ENCODE measurements around the gene FBXW11. TPM values are rescaled to one million over a fixed set of nuclear protein-coding genes. Genes with fewer than 3 reads are reported as not detected.

FBXW11 gene
- total and polyA plus RNA-seq, 8 donors, result 47.6 to 56.9 (median 54.4) TPM

DNA sequence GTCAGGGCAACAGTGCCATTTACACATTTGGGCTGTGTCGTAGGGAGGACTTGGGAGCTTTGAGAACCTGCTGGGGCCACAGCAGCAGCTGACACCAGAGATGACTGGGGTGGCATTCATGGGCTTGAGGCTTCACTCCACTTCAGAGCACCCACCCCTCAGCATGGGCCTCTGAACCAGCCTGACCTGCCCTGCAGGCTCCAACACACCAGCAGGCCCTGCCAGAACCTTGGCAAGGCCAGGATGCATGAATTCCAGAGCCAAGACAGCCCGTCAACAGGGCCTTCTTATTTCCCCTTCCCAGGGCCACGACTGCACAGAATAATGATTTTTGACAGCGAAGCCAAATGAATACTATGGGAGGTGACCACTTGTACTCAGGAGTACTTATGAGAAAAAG, 143.8 kb downstream of the FBXW11 start:
- intact Hi-C loops (cut with DNase I), result no loop called here
- peaks cover 0 to 15% of the 10 kb centered on the region in 2 donors for H3K4me1 ChIP-seq

DNA sequence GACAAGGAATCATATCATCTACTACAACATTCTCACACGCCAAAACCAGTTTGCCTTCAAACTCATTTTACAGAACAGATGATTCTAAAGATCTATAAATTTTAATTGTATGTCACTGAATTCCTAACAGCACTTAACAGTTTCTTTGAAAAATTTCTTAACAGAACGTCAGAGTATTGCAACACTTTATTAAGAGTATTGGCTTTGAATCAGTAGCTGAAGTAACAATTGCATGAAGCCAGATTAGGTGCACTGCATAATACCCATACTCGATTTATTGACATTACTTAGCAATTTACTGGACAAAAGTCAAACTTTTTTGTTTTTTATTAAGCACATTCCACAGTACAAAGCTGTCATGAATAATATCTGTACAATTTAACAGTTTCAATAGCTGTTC, 145.1 kb downstream of the FBXW11 start:
- intact Hi-C loops (cut with DNase I), result no loop called here
- TF ChIP-seq, protein P1, sequence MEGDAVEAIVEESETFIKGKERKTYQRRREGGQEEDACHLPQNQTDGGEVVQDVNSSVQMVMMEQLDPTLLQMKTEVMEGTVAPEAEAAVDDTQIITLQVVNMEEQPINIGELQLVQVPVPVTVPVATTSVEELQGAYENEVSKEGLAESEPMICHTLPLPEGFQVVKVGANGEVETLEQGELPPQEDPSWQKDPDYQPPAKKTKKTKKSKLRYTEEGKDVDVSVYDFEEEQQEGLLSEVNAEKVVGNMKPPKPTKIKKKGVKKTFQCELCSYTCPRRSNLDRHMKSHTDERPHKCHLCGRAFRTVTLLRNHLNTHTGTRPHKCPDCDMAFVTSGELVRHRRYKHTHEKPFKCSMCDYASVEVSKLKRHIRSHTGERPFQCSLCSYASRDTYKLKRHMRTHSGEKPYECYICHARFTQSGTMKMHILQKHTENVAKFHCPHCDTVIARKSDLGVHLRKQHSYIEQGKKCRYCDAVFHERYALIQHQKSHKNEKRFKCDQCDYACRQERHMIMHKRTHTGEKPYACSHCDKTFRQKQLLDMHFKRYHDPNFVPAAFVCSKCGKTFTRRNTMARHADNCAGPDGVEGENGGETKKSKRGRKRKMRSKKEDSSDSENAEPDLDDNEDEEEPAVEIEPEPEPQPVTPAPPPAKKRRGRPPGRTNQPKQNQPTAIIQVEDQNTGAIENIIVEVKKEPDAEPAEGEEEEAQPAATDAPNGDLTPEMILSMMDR (IDR thresholded peaks at IDR 0.05), result no peak
- ATAC-seq, result no peak
- Histone ChIP-seq H3K4me1 (peaks cover 0 to 15% of the 10 kb centered on the region in 2 donors), H3K27ac (no peak overlapping the region), H3K27me3 (no peaks in the 10 kb centered on the region), H3K36me3 (peaks cover 0 to 25% of the 10 kb centered on the region in 2 donors), H3K9me3 (no peaks in the 10 kb centered on the region), H3K4me3 (no peak overlapping the region)
- no peak for DNase-seq

More for the DNA sequence above, 143.8 kb downstream of the FBXW11 start:
- H3K9me3 ChIP-seq, result no peaks in the 10 kb centered on the region
- ATAC-seq (no peak), DNase-seq (no peak)
- no peak overlapping the region for H3K27ac ChIP-seq
- no peaks in the 10 kb centered on the region for H3K27me3 ChIP-seq
- TF ChIP-seq, protein P1 (IDR thresholded peaks at IDR 0.05), result no peak
- H3K36me3 ChIP-seq, result peaks cover 0 to 36% of the 10 kb centered on the region in 2 donors
- H3K4me3 ChIP-seq, result no peak overlapping the region

DNA sequence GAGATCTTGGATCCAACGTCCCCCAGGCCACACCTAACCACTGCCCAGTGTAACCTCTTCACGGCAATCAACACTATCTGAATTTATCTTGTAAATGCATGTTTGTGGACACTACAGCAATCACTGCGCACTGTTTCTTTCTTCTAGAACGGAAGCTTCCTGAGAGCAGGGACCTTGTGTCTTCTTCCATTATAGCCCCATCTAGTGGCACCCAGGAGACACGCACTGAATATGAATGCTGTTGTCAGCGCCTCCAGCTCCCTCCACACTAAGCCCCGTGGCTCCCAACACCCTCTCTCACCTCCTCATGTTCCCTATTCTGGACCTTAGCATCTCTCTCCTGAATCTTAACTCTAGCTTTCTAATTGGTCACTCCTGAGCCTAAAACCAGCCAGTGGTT, 148.1 kb downstream of the FBXW11 start:
- intact Hi-C loops (cut with DNase I), result no loop called here
- ATAC-seq, result peak; percentile 44
- TF ChIP-seq, protein P1 (IDR thresholded peaks at IDR 0.05), result peak; percentile 13 to 45
- Histone ChIP-seq H3K27ac (no peak overlapping the region), H3K27me3 (no peaks in the 10 kb centered on the region), H3K4me1 (peaks cover 0 to 15% of the 10 kb centered on the region in 2 donors), H3K9me3 (no peaks in the 10 kb centered on the region), H3K4me3 (no peak overlapping the region), H3K36me3 (peaks cover 0 to 11% of the 10 kb centered on the region in 2 donors)
- DNase-seq, result no peak

DNA sequence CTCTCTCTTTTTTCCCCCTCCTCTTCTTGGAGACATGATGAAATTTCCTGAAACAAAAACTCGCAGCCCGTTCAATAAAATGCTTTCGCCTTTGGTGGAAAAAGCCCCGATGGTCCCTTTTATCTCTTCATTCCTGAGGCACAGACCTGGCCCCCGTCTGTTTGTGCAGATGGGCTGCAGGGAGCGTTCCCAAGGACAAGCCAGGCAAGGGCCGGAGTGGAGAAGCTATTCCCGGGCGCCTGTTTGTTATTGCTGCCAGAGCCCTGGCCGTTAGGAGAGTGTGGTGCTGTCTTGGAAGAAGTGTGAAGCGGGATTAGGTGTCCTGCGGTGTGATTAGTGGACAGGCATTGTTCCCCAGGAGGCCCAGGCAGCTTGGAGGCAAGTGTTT, 149.0 kb downstream of the FBXW11 start:
- ATAC-seq (no peak), DNase-seq (peak in 1 of 4 donors; percentile 48)
- Histone ChIP-seq H3K27me3 (no peaks in the 10 kb centered on the region), H3K9me3 (no peaks in the 10 kb centered on the region), H3K36me3 (peaks cover 0 to 3% of the 10 kb centered on the region in 2 donors), H3K27ac (no peak overlapping the region), H3K4me3 (no peak overlapping the region), H3K4me1 (peaks cover 0 to 21% of the 10 kb centered on the region in 2 donors)
- TF ChIP-seq, protein P1 (IDR thresholded peaks at IDR 0.05), result no peak
- intact Hi-C loops (cut with DNase I), result no loop called here

DNA sequence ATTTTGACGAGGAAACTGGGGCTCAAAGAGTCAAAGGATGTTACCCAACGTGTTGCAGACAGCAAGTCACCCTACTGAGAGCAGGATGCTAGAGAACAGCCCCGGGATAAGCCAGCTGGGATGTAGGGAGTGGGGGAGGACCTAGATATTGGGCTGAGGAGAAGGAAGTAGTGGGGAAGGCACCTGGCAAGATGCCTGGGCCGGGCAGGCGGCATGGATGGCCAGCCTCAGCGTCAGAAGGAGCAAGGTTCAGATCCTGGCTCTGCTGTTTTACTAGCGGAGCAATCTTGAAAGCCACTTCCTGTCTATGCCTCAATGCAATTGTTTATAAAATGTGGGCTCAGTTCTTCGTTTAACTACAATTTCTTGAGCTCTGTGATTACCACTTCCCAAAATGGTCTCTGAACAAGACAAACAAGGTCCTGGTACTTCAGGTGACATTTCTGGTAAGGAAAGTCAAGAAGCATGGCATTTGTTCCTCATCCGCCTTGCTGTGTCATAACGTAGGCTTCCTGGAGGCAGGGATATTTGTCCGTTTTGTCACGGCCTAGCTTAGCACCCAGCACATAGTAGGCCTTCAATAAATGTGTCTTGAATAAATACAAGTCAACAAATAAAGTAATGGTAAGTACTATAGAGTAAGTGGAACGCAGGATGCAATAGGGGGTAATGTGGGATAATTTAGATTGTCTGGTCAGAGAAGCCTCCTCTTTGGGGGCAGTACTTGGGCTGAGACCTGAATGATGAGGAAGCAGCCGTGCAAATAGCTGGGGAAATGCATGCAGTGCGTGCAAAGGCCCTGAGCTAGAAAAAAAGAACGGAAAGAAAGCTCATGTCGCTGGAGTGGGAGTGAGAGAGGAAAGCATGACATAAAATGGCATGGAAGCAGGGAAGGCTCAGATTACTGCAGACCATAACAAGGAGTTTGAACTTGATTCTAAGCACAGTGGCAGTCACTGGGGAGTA, 150.4 kb downstream of the FBXW11 start:
- no peaks in the 10 kb centered on the region for H3K36me3 ChIP-seq
- H3K9me3 ChIP-seq, result no peaks in the 10 kb centered on the region
- TF ChIP-seq, protein P1 (IDR thresholded peaks at IDR 0.05), result no peak
- H3K27me3 ChIP-seq, result no peaks in the 10 kb centered on the region
- DNase-seq (no peak), ATAC-seq (no peak)
- H3K4me3 ChIP-seq, result no peak overlapping the region
- H3K4me1 ChIP-seq, result peaks cover 0 to 19% of the 10 kb centered on the region in 2 donors
- peak overlapping the region in 1 of 2 donors; percentile 59 for H3K27ac ChIP-seq
- intact Hi-C loops (cut with DNase I), result no loop called here

Data from left lung (tissue), 10 donors.